HG02981 (cell line): ENCODE measurements around the gene GNG2.

Experiments
- ATAC-seq: cut with Tn5 transposase; IDR thresholded peaks from one replicate; pipeline ENCODE4 v1.9.1; 2021; ENCODE audit warnings: mild to moderate bottlenecking, moderate library complexity; ENCODE audit not compliant: unreplicated experiment

GNG2 gene

DNA sequence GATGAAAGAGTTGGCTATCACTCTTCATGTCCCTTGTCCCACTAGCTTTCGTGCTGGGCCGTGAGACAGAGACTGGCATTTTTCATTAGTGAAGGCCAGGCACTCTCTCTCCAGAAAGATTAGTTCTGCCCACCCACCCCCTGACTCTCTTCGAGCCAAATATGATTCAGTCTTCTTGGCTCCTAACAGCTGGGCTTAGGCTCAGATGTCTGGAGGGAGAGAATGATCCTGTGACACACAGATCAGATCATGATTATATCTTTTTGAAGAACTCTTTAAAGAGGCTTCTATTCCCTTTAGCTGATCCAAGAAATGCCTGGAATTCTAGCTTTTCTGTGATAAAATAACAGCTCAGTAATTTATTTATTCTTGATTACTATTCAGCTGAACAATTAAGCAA is 5.2 kb upstream of the GNG2 start:
- no peak for ATAC-seq

DNA sequence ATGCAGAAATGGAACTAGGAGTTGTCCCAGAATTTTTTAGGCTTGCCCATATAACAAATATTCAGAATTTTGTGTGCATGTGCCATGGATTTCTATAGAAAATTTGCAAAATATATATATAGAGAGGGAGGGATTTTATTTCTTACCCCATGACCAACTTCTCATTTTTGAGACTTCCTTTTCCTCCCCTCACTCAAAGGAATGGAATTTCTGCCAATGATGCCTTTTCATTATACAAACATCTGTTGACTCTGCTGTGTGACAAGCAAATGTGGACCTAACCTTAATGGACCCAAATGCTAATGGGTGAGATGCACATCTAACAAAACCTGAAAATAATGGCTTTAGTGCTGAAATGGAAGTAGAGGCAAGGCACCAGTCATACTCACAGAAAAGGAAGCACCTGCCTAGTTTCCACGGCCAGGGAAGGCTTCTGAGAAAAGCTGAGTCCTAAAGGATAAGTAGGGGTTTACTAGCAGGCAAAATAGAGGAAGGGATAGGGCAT is 3.6 kb upstream of the GNG2 start:
- no peak for ATAC-seq

DNA sequence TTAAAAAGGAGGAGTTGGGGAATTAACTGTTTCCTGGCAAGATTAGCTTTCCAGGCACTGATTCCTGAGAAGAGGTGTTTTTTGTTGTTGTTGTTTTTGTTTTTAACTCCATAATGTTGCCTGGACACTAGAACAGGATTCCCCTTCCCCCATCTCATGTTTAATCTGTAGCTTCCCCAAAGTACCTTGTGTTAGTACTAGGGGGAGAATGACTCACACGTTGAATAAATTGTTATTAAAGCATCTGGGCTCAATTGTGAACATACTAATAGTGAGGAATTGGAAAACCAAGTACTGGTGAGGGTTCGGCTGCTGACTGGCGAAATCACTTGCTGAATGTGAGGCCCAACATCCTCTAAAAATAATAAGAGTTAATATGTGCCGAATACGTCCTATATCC is 1.3 kb upstream of the GNG2 start:
- ATAC-seq = no peak

DNA sequence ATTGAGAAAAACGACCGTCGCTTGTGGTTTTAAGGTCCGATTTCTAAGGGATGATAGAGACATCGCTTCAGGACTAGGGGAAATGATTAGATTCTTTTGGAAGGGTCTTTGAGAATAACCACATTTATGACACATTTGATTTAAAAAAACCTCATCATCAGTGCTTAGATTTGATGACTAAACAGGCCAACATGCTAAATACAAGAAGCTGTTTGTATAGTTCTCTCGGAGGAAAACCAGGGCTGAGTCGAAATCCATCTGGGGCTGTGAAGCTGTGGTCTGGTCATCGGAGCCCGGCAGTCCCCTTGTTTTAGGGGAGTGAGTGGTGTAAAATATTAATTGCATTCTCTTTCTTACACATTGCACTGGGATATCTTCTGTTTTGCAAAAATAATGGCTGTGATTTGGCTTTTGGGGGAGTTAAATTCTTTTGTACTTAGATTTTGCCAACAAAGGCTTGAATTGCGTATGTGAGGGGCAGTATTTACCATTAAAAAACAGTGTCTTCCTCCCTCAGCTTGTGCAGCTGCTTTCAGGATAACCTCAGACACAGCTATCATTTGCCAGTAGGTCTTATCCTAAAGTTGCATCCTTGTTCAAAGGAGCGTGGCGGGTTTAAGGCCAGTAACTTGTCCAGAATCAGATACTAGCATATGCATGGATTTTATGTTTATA is 550 bp downstream of the GNG2 start:
- ATAC-seq = peak; percentile 16

DNA sequence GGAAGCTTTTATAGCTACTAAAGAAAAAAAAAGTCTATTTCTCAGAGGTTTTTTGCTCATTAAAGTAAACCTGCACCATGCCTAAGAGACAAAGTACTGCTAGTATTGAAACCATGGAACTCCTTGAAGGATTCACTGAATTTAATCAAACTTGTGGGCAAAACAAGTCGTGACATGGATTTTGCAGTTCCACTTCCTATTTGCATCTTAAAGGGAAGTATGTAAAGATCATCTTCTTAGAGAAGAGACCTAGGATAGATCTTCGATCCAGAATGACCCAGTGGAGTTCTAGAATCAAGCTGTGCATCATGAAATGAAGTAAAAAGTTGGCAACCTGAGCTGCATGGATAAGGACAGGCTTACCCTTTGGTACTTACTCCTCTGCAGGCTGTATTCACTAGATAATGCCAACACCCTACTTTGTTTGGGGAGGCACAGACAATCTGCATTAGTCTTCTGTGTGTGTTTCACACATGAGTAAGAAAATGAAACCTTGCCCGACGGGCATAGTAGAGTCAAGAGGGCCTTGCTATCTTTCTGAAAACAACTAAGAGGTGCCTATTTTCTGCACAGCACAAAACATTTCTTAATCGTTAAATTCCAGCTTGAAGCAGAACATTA is 1.9 kb downstream of the GNG2 start:
- no peak for ATAC-seq

DNA sequence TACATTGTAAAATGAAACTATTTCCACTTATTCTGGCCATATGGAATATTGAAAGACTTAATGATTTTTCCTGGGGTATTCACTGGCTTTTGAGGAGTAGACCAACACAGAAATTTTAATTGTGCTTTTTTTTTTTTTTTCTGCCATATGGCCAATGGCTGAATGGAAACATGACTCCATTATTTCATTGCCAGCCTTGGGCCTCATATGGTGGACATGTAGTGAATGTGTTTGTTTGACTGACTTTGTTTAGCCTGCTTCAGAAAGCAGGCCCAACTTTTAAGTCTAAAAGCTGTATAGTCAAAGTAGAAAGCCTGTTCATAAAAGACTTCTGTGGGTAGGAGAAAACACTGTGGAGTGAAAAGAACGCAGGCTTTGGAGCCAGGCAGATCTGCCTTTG is 2.4 kb downstream of the GNG2 start:
- ATAC-seq = no peak

DNA sequence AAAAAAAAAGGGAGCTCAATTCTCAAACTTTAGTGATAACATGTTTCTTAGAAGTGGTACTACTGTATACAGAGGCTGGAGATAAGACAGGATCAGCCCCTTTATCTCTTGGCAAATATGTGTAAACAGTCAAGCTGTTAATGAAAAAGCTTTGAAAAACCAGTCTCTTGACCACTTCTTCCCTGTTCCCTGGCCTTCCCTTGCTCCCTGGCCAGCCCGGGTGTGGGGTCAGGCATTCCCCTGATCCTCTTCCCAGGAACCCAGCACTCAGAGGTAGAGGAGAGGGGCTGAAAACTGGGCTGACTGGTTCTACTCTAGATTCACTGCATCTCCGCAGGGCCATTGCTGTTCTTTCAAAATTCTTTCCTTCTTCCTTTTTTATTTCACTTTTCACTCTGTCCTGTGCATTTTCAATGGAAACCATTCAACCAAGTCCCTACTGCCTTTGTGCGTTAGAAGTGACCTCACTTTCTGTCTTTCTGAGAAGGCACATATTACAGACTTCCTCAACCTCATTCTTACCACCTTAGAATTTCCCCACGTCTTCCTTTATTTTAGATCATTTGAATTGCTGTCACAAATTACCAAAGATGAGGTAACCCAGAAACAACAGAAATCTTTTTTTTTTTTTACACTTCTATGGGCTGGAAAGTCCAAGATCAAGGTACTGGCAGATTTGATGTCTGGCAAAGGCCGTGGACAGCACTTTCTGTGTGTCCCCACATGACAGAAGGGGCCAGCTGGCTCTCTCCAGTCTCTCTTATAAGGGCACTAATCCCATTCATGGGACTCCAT is 5.7 kb downstream of the GNG2 start:
- peak; percentile 38 for ATAC-seq

DNA sequence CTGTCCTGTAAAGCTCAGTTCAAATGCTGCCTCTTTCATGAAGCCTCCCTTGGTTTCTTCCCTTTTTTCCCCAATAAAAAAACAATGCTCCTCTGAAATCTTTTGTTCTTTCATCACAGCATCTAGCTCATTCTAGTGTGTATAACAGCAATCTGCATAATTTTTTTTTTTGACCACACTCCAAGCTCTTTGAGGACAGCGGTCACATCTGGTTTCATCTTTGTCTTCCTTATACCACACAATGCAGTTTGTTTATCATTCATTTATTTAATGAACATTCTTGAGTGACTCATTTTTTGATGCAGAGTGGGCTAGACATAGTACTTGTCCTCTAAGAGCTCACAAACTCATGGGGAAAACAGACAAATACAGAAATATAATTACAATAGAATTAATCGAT is 7.3 kb downstream of the GNG2 start:
- peak; percentile 43 for ATAC-seq

DNA sequence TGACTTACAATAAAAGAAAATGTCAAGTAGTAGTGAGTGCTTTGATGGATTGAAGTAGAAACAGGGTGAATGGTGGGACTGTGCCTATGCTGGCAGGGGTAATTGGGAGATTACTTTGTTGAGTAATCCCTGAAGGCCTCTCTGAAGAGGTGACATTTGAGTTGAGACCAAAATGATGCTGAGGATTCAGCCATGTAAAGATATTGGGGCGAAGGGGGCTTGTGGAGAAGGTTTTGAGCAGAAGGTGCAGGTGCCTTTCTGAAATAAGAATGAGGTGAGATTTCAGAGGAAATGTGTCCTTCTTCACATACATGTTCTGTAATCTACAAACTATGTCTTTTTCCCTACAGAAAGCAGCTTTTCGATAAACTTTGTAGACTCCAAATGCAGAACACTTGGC is 8.0 kb downstream of the GNG2 start:
- no peak for ATAC-seq

DNA sequence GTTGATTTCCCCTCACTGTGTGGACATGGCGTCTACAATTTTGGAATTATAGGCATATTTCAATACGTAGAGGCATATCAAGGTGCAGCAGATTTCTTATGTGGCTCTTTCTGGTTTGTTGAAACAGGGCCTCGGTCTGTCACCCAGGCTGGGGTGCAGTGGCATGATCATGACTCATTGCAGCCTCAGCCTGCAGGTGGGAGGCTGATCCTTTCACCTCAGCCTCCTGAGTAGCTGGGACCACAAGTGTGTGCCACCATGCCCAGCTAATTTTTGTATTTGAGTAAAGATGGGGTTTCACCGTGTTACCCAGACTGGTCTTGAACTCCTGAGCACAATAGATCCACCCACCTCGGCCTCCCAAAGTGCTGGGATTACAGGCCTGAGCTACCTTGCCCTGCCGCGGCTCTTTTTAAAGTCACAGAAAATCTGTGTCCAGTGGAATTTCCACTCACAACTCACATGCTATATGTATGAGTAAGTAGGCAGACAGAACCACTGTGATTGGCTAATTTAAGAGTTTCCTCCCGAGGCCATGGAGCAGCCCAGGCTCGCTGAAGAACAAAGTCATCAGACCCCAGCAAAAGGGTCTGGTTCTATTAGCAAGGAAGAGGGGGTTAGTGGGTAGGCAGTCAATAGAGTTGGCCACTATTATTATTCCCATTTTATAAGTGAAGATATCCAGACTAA is 9.1 kb downstream of the GNG2 start:
- no peak for ATAC-seq

DNA sequence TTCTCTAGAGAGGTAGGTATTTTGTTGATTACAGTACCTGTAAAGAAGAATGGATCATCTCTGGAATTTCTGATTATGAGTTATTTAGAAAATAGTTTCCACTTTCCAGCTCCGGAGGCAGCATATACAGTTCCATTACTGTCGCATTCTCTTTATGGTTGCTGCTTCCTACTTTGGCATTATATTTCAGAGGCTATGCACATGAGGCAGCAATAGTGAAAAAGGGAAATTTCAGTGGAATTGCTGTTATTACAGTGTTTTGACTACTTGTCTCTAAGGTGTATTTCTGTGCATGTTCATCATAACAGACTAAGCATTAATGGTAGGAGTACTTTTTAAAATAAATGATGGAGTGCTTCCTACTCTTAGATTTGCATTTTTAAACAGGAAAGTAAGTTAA is 10.2 kb downstream of the GNG2 start:
- no peak for ATAC-seq

DNA sequence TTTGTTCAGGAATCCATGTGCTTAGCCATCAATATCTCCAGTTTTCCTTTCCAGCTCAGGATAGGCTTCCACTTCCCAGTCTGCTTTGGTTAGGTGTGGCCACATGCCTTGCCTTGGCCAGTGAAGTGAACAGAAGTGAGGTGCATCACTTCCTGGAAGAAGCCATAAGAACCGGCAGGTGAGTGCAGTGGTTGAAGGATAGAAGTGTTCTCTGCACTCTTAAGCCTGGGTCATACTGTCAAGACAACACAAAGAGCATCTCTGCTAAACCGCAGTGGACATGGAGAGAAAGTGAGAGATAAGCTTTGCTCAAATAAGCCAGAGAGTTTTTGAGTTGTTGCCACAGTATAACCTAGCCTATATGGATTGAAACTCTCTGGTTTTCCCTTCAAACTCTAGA is 11.4 kb downstream of the GNG2 start:
- no peak for ATAC-seq

DNA sequence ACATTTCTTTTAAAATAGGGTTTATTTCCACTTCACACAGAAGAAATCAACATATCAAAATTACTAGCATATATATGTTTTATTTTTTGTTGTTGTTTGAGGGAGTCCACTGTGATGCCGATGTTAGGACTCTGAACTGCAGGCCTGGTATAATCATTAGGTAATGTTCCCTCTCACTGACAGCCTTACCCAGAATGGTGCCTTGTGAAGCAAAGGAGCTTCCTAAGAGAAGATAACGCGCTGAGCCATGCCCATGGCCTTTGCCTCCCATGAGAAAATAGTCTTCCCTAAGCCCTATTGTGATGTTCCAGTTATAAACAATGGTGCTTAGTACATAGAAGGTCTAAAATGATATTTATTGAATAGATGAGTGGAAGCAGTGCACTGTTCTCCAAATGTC is 12.0 kb downstream of the GNG2 start:
- no peak for ATAC-seq

DNA sequence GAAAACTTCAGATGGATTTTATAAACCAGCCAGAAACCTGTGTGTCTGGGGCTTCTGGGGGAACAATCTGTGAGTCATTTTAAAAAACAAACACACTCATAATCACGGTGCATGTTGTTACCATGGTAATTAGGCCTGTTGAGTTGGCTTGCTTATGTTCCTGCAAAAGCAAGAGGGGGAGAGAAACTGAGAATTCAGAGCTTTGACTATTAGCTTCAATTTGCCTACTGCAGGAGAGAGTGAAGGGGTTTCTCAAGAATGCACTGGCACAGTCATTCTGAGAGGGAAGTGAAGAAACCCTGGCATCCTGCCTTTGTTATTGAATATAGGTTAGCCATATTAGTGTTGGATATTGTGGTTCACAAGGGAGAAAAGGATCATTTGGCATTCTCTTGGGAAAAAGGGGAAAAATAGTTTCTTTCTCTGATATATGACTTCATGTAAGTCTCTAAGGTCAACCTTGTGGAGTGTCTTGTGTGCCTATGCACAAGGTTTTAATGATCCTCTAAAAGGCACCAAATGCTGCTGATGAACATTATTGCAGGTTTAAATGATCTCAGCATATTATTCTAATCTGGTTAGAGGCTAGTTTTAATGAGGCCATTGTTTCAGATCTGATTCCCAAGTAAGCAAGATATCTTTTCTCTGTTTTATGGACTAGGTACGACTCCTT is 12.9 kb downstream of the GNG2 start:
- peak; percentile 92 for ATAC-seq

DNA sequence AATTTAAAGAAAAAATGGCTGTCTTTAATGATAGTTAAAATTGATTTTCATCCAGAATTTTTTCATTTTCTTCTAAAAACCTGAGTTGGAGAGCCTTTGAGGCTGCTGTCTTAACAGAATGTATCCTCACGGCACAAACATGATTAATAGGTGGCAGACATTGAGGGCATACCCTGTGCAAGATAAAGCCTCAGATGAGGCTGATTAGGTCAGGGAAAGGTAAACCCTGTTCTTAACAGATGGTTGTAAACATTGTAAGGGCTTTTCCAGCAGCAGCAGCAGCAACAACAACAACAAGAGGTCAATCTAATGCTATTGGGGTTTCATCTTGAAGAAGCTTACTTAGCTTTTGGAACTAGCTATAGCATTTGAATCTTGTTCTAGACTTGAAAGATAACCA is 17.4 kb downstream of the GNG2 start:
- no peak for ATAC-seq

DNA sequence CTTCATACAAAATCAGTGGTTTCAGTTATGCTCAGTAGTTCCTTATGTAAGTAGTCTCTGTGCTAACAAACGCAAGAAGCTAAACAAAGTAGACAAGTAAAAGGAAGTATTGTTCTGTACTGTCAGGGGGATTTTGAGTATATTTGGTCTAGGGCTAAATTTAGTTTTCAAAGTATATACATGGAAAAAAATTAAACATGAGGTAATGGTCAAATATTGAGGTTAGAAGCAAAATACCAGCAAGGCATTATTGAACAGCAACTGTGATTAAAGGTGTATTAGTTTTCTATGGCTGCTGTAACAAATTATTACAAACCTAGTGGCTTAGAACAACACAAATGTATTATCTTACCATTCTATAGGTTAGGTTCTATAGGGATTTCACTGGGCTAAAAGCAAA is 18.8 kb downstream of the GNG2 start:
- ATAC-seq = no peak

DNA sequence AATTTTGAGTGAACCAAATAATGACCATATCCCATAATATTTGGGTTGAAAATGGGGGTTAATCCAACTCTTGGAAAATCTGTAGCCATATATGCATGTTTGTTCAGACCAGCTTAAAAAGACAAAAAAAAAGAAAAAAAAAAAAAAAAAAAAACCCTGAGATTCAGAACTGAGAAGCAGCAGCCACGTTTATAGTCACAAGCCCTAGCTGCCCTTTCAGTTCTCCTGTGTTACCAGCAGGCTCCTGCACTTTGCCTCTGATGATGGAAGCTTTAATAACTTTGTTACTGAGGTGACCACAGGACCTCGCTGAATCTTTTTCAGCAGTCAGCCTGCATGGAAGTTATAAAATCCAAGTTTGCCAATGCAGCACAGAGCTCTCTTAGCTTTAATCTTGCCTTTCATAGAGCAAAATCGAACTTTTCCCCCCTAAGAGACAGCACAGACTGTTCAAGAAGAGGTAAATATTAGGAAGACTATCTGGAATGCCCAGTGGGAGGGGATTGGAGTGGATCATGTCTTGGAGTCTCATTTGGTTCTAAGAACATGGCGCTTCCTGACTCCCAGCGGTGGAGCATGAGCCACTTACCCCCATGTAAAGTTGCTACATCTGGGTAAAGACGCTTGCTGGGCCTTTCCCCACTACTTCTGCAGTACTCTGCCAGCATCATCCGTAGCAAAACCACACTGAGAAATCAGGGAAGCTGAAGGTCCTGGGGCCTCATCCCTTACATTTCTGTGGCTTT is 20.6 kb downstream of the GNG2 start:
- ATAC-seq = no peak

DNA sequence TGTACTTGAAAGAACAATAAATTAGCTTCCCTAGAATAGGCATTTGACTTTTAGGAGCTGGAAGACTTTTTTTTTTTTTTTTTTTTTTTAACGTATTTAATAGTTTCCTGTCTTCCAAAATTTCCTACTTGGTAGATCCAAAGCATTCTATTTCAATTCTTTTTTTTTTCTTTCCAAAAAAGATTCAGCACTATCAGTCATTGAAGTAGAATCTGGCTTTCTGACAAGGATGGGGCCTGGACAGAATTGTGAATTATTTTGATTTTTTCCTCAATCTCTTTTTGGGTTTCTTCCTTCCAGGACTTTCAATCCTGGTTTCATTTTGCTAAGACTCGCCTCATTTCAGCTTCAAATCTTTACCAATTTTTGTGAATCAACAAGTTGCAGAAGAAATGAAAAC is 21.2 kb downstream of the GNG2 start:
- ATAC-seq = no peak

DNA sequence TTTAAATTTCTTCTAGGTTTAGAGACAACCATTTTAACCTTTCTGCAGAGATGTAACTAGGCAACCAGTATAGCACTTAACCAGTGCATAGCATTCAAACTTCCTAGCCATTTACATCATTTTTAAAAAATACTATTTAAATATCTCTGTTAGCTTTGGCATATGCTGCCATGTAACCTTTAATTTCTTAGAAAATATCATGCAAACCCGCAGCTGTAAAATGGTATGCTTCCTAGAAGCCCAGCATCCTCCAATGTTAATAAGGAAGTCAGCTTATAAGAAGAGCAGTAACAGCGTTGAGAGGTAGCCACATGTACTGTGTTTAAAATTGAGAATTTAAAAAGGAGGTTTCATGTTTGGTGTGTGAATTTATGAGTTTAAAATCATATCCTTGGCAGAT is 22.8 kb downstream of the GNG2 start:
- no peak for ATAC-seq
